ENCODE measurements around the gene TEX14.
A peak's percentile ranks its signal among the peaks of the same experiment; 100 is the strongest.

The TEX14 gene

GRCh38 chr17:58641887-58642311, 49.9 kb downstream of the TEX14 start:
- no peak for DNase-seq

- DNase-seq = no peak
These were observed 51.6 kb downstream of the TEX14 start for GRCh38 chr17:58640202-58640601.

GRCh38 chr17:58639681-58640080, 52.2 kb downstream of the TEX14 start:
- DNase-seq = no peak

GRCh38 chr17:58637011-58637570, 54.8 kb downstream of the TEX14 start:
- DNase-seq = no peak

- DNase-seq = no peak
These were observed 59.2 kb downstream of the TEX14 start for GRCh38 chr17:58632324-58633314.

GRCh38 chr17:58631523-58632323, 60.1 kb downstream of the TEX14 start:
- DNase-seq = peak; percentile 98

GRCh38 chr17:58630883-58631522, 60.8 kb downstream of the TEX14 start:
- peak; percentile 76 for DNase-seq

GRCh38 chr17:58626905-58627304, 64.9 kb downstream of the TEX14 start:
- DNase-seq = no peak

GRCh38 chr17:58624751-58625150, 67.1 kb downstream of the TEX14 start:
- no peak for DNase-seq

- no peak for DNase-seq
These were observed 70.7 kb downstream of the TEX14 start for GRCh38 chr17:58621174-58621573.

GRCh38 chr17:58618336-58618735, 73.5 kb downstream of the TEX14 start:
- no peak for DNase-seq

- DNase-seq = no peak
These were observed 74.3 kb downstream of the TEX14 start for GRCh38 chr17:58617563-58617962.

GRCh38 chr17:58615768-58616659, 75.8 kb downstream of the TEX14 start:
- no peak for DNase-seq

GRCh38 chr17:58614859-58615459, 76.9 kb downstream of the TEX14 start:
- peak; percentile 7 for DNase-seq

GRCh38 chr17:58611331-58611730, 80.5 kb downstream of the TEX14 start:
- no peak for DNase-seq

GRCh38 chr17:58606934-58607333, 84.9 kb downstream of the TEX14 start:
- no peak for DNase-seq

- DNase-seq = no peak
These were observed 85.9 kb downstream of the TEX14 start for GRCh38 chr17:58605986-58606385.

GRCh38 chr17:58605470-58605869, 86.4 kb downstream of the TEX14 start:
- DNase-seq = no peak

GRCh38 chr17:58601976-58602375, 89.9 kb downstream of the TEX14 start:
- DNase-seq = no peak

GRCh38 chr17:58597371-58597770, 94.5 kb downstream of the TEX14 start:
- DNase-seq = no peak

- no peak for DNase-seq
These were observed 96.6 kb downstream of the TEX14 start for GRCh38 chr17:58595194-58595792.
